Smooth muscle cell (in vitro differentiated cells): ENCODE results near the gene AKNAD1. TPM values are rescaled to one million over a fixed set of nuclear protein-coding genes. Genes with fewer than 3 reads are reported as not detected.

Experiments used
- DNase-seq: peaks from one replicate; lab custom pipeline; 2025; ENCODE audit not compliant: unreplicated experiment; lab: John Stamatoyannopoulos, UW
- H2AFZ ChIP-seq: fragments of 200-600 bp; sonication (generic); 2 replicates; pipeline ENCODE4 v1.6.0; 2016; ENCODE audit warnings: antibody characterized with exemption, low read depth, mild to moderate bottlenecking
- H3F3A ChIP-seq: fragments of 200-600 bp; sonication (generic); 2 replicates; pipeline ENCODE4 v1.6.0; 2017; ENCODE audit warnings: antibody characterized with exemption, low read depth
- H3K27ac ChIP-seq: fragments of 200-600 bp; sonication (generic); 2 replicates; pipeline ENCODE4 v1.5.1; 2016; ENCODE audit warnings: low read depth, mild to moderate bottlenecking
- H3K27me3 ChIP-seq: fragments of 200-600 bp; sonication (generic); 2 replicates; pipeline ENCODE4 v1.6.1; 2016; ENCODE audit warnings: low read depth, mild to moderate bottlenecking
- H3K36me3 ChIP-seq: fragments of 200-600 bp; sonication (generic); 2 replicates; pipeline ENCODE4 v1.5.1; 2016; ENCODE audit warnings: low read depth
- H3K4me1 ChIP-seq: fragments of 200-600 bp; sonication (generic); 2 replicates; pipeline ENCODE4 v1.5.1; 2016; ENCODE audit warnings: low read depth
- H3K4me2 ChIP-seq: fragments of 200-600 bp; sonication (generic); 2 replicates; pipeline ENCODE4 v1.6.0; 2016; ENCODE audit warnings: mild to moderate bottlenecking
- H3K4me3 ChIP-seq: fragments of 200-600 bp; sonication (generic); 2 replicates; pipeline ENCODE4 v1.5.1; 2016; ENCODE audit warnings: mild to moderate bottlenecking
- H3K79me2 ChIP-seq: fragments of 200-600 bp; sonication (generic); 2 replicates; pipeline ENCODE4 v1.6.0; 2016; ENCODE audit warnings: low read depth, mild to moderate bottlenecking
- H3K9ac ChIP-seq: fragments of 200-600 bp; sonication (generic); 2 replicates; pipeline ENCODE4 v1.6.0; 2016; ENCODE audit warnings: low read depth
- H3K9me3 ChIP-seq: fragments of 200-600 bp; sonication (generic); replicated peaks from 2 replicates; pipeline ENCODE4 v1.5.1; 2016; ENCODE audit warnings: low read depth
- H4K20me1 ChIP-seq: fragments of 200-600 bp; sonication (generic); 2 replicates; pipeline ENCODE4 v1.6.0; 2016; ENCODE audit warnings: low read depth
- WGBS: methylation state at CpG from one replicate; pipeline ENCODE4 v1.1.7; 2016; ENCODE audit warnings: low lambda C conversion rate; 5-methylcytosine and 5-hydroxymethylcytosine counted together
- polyA plus RNA-seq: library from polyadenylated mRNA; unstranded; fragments of >200 nt; fragmentation: Nextera tagmentation; extraction: Ambion mirVana; gene quantifications from 2 replicates; pipeline ENCODE4 v1.2.1, GENCODE V29; 2016
- total RNA-seq: library from RNA; depleted of rRNA; stranded (reverse); fragments of >200 nt; gene quantifications from 2 replicates; pipeline ENCODE4 v1.2.3, GENCODE V29; 2014
- TF ChIP-seq, protein P1 (sequence below): fragments of 200-600 bp; sonication (generic); IDR thresholded peaks from 2 replicates; pipeline ENCODE4 v1.5.1; 2017; ENCODE audit warnings: borderline replicate concordance, mild to moderate bottlenecking, antibody characterized with exemption; ENCODE audit not compliant: insufficient read depth, poor library complexity, severe bottlenecking

Gene AKNAD1
- total and polyA plus RNA-seq, 2 experiments from 2014 or later: 0.40 TPM; not detected in 1

GRCh38 chr1:108801101-108801500 lies 55.8 kb downstream of the AKNAD1 start:
- no peak for DNase-seq

GRCh38 chr1:108799001-108799400 lies 57.9 kb downstream of the AKNAD1 start:
- DNase-seq: no peak
- no peaks in the 10 kb centered on the region for H3K4me1 ChIP-seq
- H3K4me2 ChIP-seq: no peak overlapping the region
- no peak overlapping the region for H3K27ac ChIP-seq
- peaks cover 14% of the 10 kb centered on the region for H3K36me3 ChIP-seq
- TF ChIP-seq, protein P1, sequence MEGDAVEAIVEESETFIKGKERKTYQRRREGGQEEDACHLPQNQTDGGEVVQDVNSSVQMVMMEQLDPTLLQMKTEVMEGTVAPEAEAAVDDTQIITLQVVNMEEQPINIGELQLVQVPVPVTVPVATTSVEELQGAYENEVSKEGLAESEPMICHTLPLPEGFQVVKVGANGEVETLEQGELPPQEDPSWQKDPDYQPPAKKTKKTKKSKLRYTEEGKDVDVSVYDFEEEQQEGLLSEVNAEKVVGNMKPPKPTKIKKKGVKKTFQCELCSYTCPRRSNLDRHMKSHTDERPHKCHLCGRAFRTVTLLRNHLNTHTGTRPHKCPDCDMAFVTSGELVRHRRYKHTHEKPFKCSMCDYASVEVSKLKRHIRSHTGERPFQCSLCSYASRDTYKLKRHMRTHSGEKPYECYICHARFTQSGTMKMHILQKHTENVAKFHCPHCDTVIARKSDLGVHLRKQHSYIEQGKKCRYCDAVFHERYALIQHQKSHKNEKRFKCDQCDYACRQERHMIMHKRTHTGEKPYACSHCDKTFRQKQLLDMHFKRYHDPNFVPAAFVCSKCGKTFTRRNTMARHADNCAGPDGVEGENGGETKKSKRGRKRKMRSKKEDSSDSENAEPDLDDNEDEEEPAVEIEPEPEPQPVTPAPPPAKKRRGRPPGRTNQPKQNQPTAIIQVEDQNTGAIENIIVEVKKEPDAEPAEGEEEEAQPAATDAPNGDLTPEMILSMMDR: no peak
- no peaks in the 10 kb centered on the region for H3K27me3 ChIP-seq
- no peak overlapping the region for H3K4me3 ChIP-seq
- H3K9me3 ChIP-seq: no peaks in the 10 kb centered on the region
- no peaks in the 10 kb centered on the region for H3F3A ChIP-seq
- no peak overlapping the region for H2AFZ ChIP-seq
- no peak overlapping the region for H3K9ac ChIP-seq
- no peaks in the 10 kb centered on the region for H4K20me1 ChIP-seq
- 97% methylated on average over 1 of the region's 1 CpG for WGBS
- no peaks in the 10 kb centered on the region for H3K79me2 ChIP-seq

More at GRCh38 chr1:108801101-108801500, 55.8 kb downstream of the AKNAD1 start:
- Histone ChIP-seq H3K9ac (no peak overlapping the region), H2AFZ (no peak overlapping the region), H3K79me2 (no peaks in the 10 kb centered on the region), H3K4me3 (no peak overlapping the region), H3K36me3 (peaks cover 14% of the 10 kb centered on the region), H3K4me1 (no peaks in the 10 kb centered on the region), H3K27me3 (no peaks in the 10 kb centered on the region), H3K4me2 (peak overlapping the region; percentile 25), H3F3A (no peaks in the 10 kb centered on the region), H4K20me1 (no peaks in the 10 kb centered on the region), H3K9me3 (no peaks in the 10 kb centered on the region), H3K27ac (peak overlapping the region; percentile 10)
- TF ChIP-seq, protein P1: no peak

GRCh38 chr1:108792420-108792819 lies 64.5 kb downstream of the AKNAD1 start:
- TF ChIP-seq, protein P1: no peak
- no peaks in the 10 kb centered on the region for H3K79me2 ChIP-seq
- H3F3A ChIP-seq: no peaks in the 10 kb centered on the region
- no peaks in the 10 kb centered on the region for H3K27me3 ChIP-seq
- H3K9me3 ChIP-seq: no peaks in the 10 kb centered on the region
- no peak overlapping the region for H3K4me3 ChIP-seq
- no peak overlapping the region for H2AFZ ChIP-seq
- WGBS: 91% methylated on average over 2 of the region's 2 CpGs
- H3K27ac ChIP-seq: no peak overlapping the region
- H3K9ac ChIP-seq: no peak overlapping the region
- no peak for DNase-seq
- H4K20me1 ChIP-seq: no peaks in the 10 kb centered on the region
- H3K4me1 ChIP-seq: no peaks in the 10 kb centered on the region
- no peak overlapping the region for H3K4me2 ChIP-seq
- peaks cover 20% of the 10 kb centered on the region for H3K36me3 ChIP-seq

DNA sequence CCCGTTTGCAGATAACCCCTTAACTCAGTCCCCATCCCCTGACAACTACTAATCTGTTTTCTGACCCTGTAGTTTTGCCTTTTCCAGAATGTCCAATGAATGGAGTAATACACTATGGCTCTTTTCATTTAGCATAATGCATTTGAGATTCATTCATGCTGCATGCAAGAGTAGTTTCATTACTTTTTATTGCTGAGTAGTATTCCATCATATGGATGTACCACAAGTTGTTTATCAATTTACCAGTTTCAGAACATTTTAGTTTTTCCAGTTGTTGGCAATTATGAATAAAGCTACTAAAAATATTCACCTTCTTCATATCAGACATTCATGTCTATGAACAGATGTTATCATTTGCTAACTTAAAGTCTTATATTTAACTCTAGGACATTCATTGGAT lies 65.1 kb downstream of the AKNAD1 start:
- 92% methylated on average over 1 of the region's 1 CpG for WGBS
- H3K36me3 ChIP-seq: peaks cover 20% of the 10 kb centered on the region

More for the DNA sequence above, 65.1 kb downstream of the AKNAD1 start:
- no peak overlapping the region for H2AFZ ChIP-seq
- H3K9me3 ChIP-seq: no peaks in the 10 kb centered on the region
- no peaks in the 10 kb centered on the region for H3K79me2 ChIP-seq
- H4K20me1 ChIP-seq: no peaks in the 10 kb centered on the region
- TF ChIP-seq, protein P1: no peak
- H3K4me1 ChIP-seq: no peaks in the 10 kb centered on the region
- no peak for DNase-seq
- H3K4me3 ChIP-seq: no peak overlapping the region
- no peak overlapping the region for H3K9ac ChIP-seq
- H3K4me2 ChIP-seq: no peak overlapping the region
- no peaks in the 10 kb centered on the region for H3F3A ChIP-seq
- no peaks in the 10 kb centered on the region for H3K27me3 ChIP-seq
- no peak overlapping the region for H3K27ac ChIP-seq
